B cell (primary cell): ENCODE results near the gene HAGHL. TPM values are rescaled to one million over a fixed set of nuclear protein-coding genes. Genes with fewer than 3 reads are reported as not detected.

Source experiments
- ATAC-seq: fragments of 200-7000 bp; cut with Tn5 transposase; one replicate; pipeline ENCODE4 v1.10.0; 2021; ENCODE audit warnings: low read depth, mild to moderate bottlenecking, moderate number of reproducible peaks, moderate library complexity
- CTCF ChIA-PET: fragments of 350-600 bp; sonication (Branson Sonifier 250); formaldehyde crosslinking; loops from one replicate; lab custom pipeline; 2021; ENCODE audit warnings: antibody characterized with exemption, inconsistent platforms; lab: Charles Lee
- POLR2A ChIA-PET: fragments of 350-600 bp; sonication (Branson Sonifier 250); formaldehyde crosslinking; loops from one replicate; lab custom pipeline; 2021; ENCODE audit warnings: antibody characterized with exemption; lab: Charles Lee
- DNase-seq: peaks from one replicate; pipeline ENCODE4 v3.0.0; 2013
- H2AFZ ChIP-seq: 2 replicates; pipeline ENCODE4 v1.6.1; 2012; ENCODE audit warnings: mild to moderate bottlenecking, low read depth, low read length; ENCODE audit not compliant: insufficient read depth, poor library complexity, severe bottlenecking
- H3K27ac ChIP-seq, 2 donors: 1 replicate in 1 of 2; 2 replicates in 1 of 2; pipeline ENCODE4 v1.5.1; 2012 to 2013; ENCODE audit warnings: low read length in 2 of 2, mild to moderate bottlenecking in 2 of 2, moderate library complexity in 1 of 2
- H3K27me3 ChIP-seq, 4 experiments: fragments of 200-600 bp in 1 of 4; sonication (generic) in 1 of 4; replicated peaks in 1 of 4; 1 replicate in 2 of 4; 2 replicates in 2 of 4; pipeline versions ENCODE4 v1.6.1 to v1.7.0; 2013 to 2016; ENCODE audit warnings: low read length in 3 of 4, mild to moderate bottlenecking in 2 of 4, mixed read lengths in 1 of 4, moderate library complexity in 1 of 4; ENCODE audit not compliant: insufficient read depth in 4 of 4, control insufficient read depth in 3 of 4; ENCODE audit errors: control extremely low read depth in 1 of 4
- H3K36me3 ChIP-seq, 2 experiments: replicated peaks in 1 of 2; 1 replicate in 1 of 2; 2 replicates in 1 of 2; pipeline versions ENCODE4 v1.6.1 to v1.7.1; 2013; ENCODE audit warnings: low read length in 1 of 2; ENCODE audit not compliant: insufficient read depth in 2 of 2, control insufficient read depth in 1 of 2; ENCODE audit errors: control extremely low read depth in 1 of 2, extremely low read depth in 1 of 2
- H3K4me1 ChIP-seq, 2 donors: fragments of 200-600 bp in 1 of 2; sonication (generic) in 1 of 2; 1 replicate in 1 of 2; 2 replicates in 1 of 2; pipeline versions ENCODE4 v1.5.1 to v1.6.1; 2013 to 2017; ENCODE audit warnings: low read length in 2 of 2; ENCODE audit not compliant: control insufficient read depth in 2 of 2, insufficient read depth in 2 of 2
- H3K4me2 ChIP-seq: replicated peaks from 2 replicates; pipeline ENCODE3; 2012; ENCODE audit warnings: mild to moderate bottlenecking, low read depth, low read length; ENCODE audit not compliant: poor library complexity, severe bottlenecking
- H3K4me3 ChIP-seq, 5 experiments: fragments of 200-600 bp in 1 of 5; sonication (generic) in 1 of 5; 1 replicate in 3 of 5; 2 replicates in 2 of 5; pipeline versions ENCODE4 v1.5.1 to v1.7.0; 2011 to 2016; ENCODE audit warnings: low read length in 4 of 5, mild to moderate bottlenecking in 4 of 5, low read depth in 2 of 5, control low read depth in 1 of 5, moderate library complexity in 1 of 5; ENCODE audit not compliant: insufficient read depth in 1 of 5; ENCODE audit errors: control extremely low read depth in 1 of 5, extremely low read depth in 1 of 5
- H3K79me2 ChIP-seq: fragments of 200-600 bp; sonication (generic); one replicate; pipeline ENCODE4 v1.6.0; 2016; ENCODE audit warnings: low read length; ENCODE audit not compliant: control insufficient read depth, insufficient read depth
- H3K9ac ChIP-seq: fragments of 200-600 bp; sonication (generic); 2 replicates; pipeline ENCODE4 v1.6.1; 2017; ENCODE audit warnings: mild to moderate bottlenecking, low read length, moderate library complexity
- H3K9me3 ChIP-seq, 3 donors: one replicate each; pipeline versions ENCODE4 v1.6.1 to v1.7.1; 2013; ENCODE audit warnings: low read length in 2 of 3; ENCODE audit not compliant: control insufficient read depth in 2 of 3, insufficient read depth in 1 of 3; ENCODE audit errors: control extremely low read depth in 1 of 3
- H4K20me1 ChIP-seq: 2 replicates; pipeline ENCODE4 v1.6.0; 2012; ENCODE audit warnings: mild to moderate bottlenecking, low read length; ENCODE audit not compliant: insufficient read depth, control insufficient read depth, poor library complexity, severe bottlenecking
- H3K27ac Mint-ChIP-seq: one replicate; pipeline ENCODE4 v1.8.0; 2021; ENCODE audit warnings: mixed read lengths
- H3K27me3 Mint-ChIP-seq: one replicate; pipeline ENCODE4 v1.8.0; 2021; ENCODE audit warnings: mixed read lengths
- H3K4me1 Mint-ChIP-seq: one replicate; pipeline ENCODE4 v1.8.0; 2021; ENCODE audit warnings: mixed read lengths
- H3K4me3 Mint-ChIP-seq: one replicate; pipeline ENCODE4 v1.8.0; 2021; ENCODE audit warnings: mixed read lengths
- H3K9me3 Mint-ChIP-seq: one replicate; pipeline ENCODE4 v1.8.0; 2022; ENCODE audit warnings: mixed read lengths; ENCODE audit not compliant: insufficient read depth
- CTCF ChIP-seq: fragments of 200-600 bp; IDR thresholded peaks from one replicate; pipeline ENCODE4 v1.8.0; 2022; ENCODE audit warnings: antibody characterized with exemption, mild to moderate bottlenecking
- EZH2 ChIP-seq: IDR thresholded peaks from 2 replicates; pipeline ENCODE4 v1.6.1; 2012; ENCODE audit warnings: borderline replicate concordance, low read depth, mild to moderate bottlenecking, moderate library complexity, low read length; ENCODE audit not compliant: insufficient read depth, poor library complexity, severe bottlenecking
- WGBS: methylation state at CpG from one replicate; pipeline ENCODE4 v1.1.5; 2013; ENCODE audit warnings: missing lambda C conversion rate; ENCODE audit not compliant: insufficient coverage; 5-methylcytosine and 5-hydroxymethylcytosine counted together
- intact Hi-C: fragments of 100-400 bp; cut with micrococcal nuclease; formaldehyde crosslinking; loops from one replicate; pipeline ENCODE4 v1.10.0; 2022
- polyA plus RNA-seq: library from polyadenylated mRNA; depleted of rRNA; stranded (reverse); fragments of >200 nt; gene quantifications from 2 replicates; pipeline ENCODE4 v1.2.3, GENCODE V29; 2012
- total RNA-seq, 2 donors: library from RNA; stranded (reverse); fragments of 120-200 nt in 1 of 2; gene quantifications; 1 replicate in 1 of 2; 2 replicates in 1 of 2; pipeline versions ENCODE4 v1.2.3 to v1.2.4, GENCODE V29; 2013 to 2022

HAGHL gene
- total and polyA plus RNA-seq, 2 donors (not counting 1 experiment from before 2014, with no cell fraction given), result 32.3 to 87.1 TPM

GRCh38 chr16:764848-765487, 38.1 kb downstream of the HAGHL start:
- H3K27me3 ChIP-seq, result peaks cover 0 to 8% (median 0%) of the 10 kb centered on the region in 4 experiments
- no peaks in the 10 kb centered on the region for H3K27me3 Mint-ChIP-seq
- POLR2A ChIA-PET, result no interaction called here
- TF ChIP-seq CTCF (no peak), EZH2 (no peak)
- H3K4me3 Mint-ChIP-seq, result no peak overlapping the region
- H2AFZ ChIP-seq, result no peak overlapping the region
- H3K36me3 ChIP-seq, result no peaks in the 10 kb centered on the region
- no peaks in the 10 kb centered on the region for H3K4me1 Mint-ChIP-seq
- CTCF ChIA-PET, result no interaction called here
- H3K9ac ChIP-seq, result no peak overlapping the region
- H3K4me2 ChIP-seq, result no peak overlapping the region
- no peak overlapping the region for H3K4me3 ChIP-seq
- H3K27ac Mint-ChIP-seq, result no peak overlapping the region
- peaks cover 0 to 3% of the 10 kb centered on the region in 2 donors for H3K4me1 ChIP-seq
- ATAC-seq (no peak), DNase-seq (no peak)
- H3K79me2 ChIP-seq, result no peaks in the 10 kb centered on the region
- intact Hi-C loops, result no loop called here
- H3K27ac ChIP-seq, result no peak overlapping the region
- 95% methylated on average over 33 of the region's 38 CpGs for WGBS
- H3K9me3 ChIP-seq, result no peaks in the 10 kb centered on the region
- no peaks in the 10 kb centered on the region for H3K9me3 Mint-ChIP-seq
- no peaks in the 10 kb centered on the region for H4K20me1 ChIP-seq

DNA sequence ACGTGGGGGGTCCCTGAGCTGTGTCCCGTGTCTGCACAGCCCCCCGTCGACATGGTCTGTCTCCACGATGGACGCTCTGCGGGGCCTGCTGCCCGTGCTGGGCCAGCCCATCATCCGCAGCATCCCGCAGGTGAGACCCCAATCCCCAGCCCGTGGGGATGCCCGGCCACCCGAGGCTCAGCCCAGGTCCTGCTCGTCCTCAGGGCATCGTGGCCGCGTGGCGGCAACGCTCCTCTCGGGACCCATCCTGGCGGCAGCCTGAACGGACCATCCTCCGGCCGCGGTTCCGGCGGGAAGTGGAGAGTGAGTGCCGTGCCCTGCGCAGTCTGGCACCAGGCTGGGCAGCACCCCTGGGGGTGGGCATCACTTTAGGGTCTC, 38.6 kb downstream of the HAGHL start:
- Mint-ChIP-seq H3K4me3 (no peak overlapping the region), H3K27me3 (no peaks in the 10 kb centered on the region), H3K27ac (no peak overlapping the region), H3K4me1 (no peaks in the 10 kb centered on the region), H3K9me3 (no peaks in the 10 kb centered on the region)
- WGBS, result 92% methylated on average over 29 of the region's 29 CpGs
- no peak overlapping the region for H3K9ac ChIP-seq
- no peaks in the 10 kb centered on the region for H3K79me2 ChIP-seq
- H2AFZ ChIP-seq, result no peak overlapping the region
- intact Hi-C loops, result no loop called here
- H3K9me3 ChIP-seq, result no peaks in the 10 kb centered on the region
- peaks cover 0 to 3% of the 10 kb centered on the region in 2 donors for H3K4me1 ChIP-seq
- no peaks in the 10 kb centered on the region for H4K20me1 ChIP-seq
- no peak overlapping the region for H3K4me2 ChIP-seq
- H3K27ac ChIP-seq, result no peak overlapping the region
- DNase-seq (no peak), ATAC-seq (no peak)
- no peak overlapping the region for H3K4me3 ChIP-seq
- ChIA-PET CTCF (no interaction called here), POLR2A (no interaction called here)
- H3K36me3 ChIP-seq, result no peaks in the 10 kb centered on the region
- peaks cover 0 to 10% (median 0%) of the 10 kb centered on the region in 4 experiments for H3K27me3 ChIP-seq
- TF ChIP-seq CTCF (no peak), EZH2 (no peak)
